Measurements from ENCODE around the gene EML2.
"Not testable (repeated sequence)": the region's sequence is repeated elsewhere in the genome, so short reads cannot be mapped to it uniquely, and the experiment has no call there.

The EML2 gene

GRCh38 chr19:45615795-45616703, 23.1 kb downstream of the EML2 start:
- peak in 1 of 2 donors; percentile 42 for DNase-seq (ENCODE audit: low read depth in 2 of 2)

- not testable (repeated sequence) for DNase-seq (ENCODE audit: low read depth in 2 of 2)
Observed at GRCh38 chr19:45615056-45615455, 24.1 kb downstream of the EML2 start.

- no peak for DNase-seq (ENCODE audit: low read depth in 2 of 2)
Observed at GRCh38 chr19:45613926-45614725, 25.1 kb downstream of the EML2 start.

- no peak for DNase-seq (ENCODE audit: low read depth in 2 of 2)
Observed at GRCh38 chr19:45608948-45609347, 30.2 kb downstream of the EML2 start.

GRCh38 chr19:45607071-45608029, 31.8 kb downstream of the EML2 start:
- peak in 1 of 2 donors; percentile 13 for DNase-seq (ENCODE audit: low read depth in 2 of 2)

- DNase-seq (ENCODE audit: low read depth in 2 of 2) = no peak
Observed at GRCh38 chr19:45601524-45602374, 37.4 kb downstream of the EML2 start, which contains the start of gene GPR4. Gene GPR4 (minus strand): TSS chr19:45602212. CDS start chr19:45591866, 10,346 bp downstream.

GRCh38 chr19:45601115-45601514, 38.1 kb downstream of the EML2 start:
- no peak for DNase-seq (ENCODE audit: low read depth in 2 of 2)

- DNase-seq (ENCODE audit: low read depth in 2 of 2) = no peak
Observed at GRCh38 chr19:45600340-45600885, 38.8 kb downstream of the EML2 start.

- DNase-seq (ENCODE audit: low read depth in 2 of 2) = no peak
Observed at GRCh38 chr19:45599286-45599685, 39.9 kb downstream of the EML2 start.

- DNase-seq (ENCODE audit: low read depth in 2 of 2) = no peak
Observed at GRCh38 chr19:45598267-45599001, 40.8 kb downstream of the EML2 start.

- DNase-seq (ENCODE audit: low read depth in 2 of 2) = no peak
Observed at GRCh38 chr19:45597425-45598111, 41.6 kb downstream of the EML2 start.

- no peak for DNase-seq (ENCODE audit: low read depth in 2 of 2)
Observed at GRCh38 chr19:45595814-45596213, 43.4 kb downstream of the EML2 start.

GRCh38 chr19:45593520-45593919, 45.7 kb downstream of the EML2 start:
- no peak for DNase-seq (ENCODE audit: low read depth in 2 of 2)

GRCh38 chr19:45592366-45592765, 46.8 kb downstream of the EML2 start:
- no peak for DNase-seq (ENCODE audit: low read depth in 2 of 2)

- no peak for DNase-seq (ENCODE audit: low read depth in 2 of 2)
Observed at GRCh38 chr19:45591638-45592005, 47.6 kb downstream of the EML2 start.

GRCh38 chr19:45591004-45591637, 48.1 kb downstream of the EML2 start:
- DNase-seq (ENCODE audit: low read depth in 2 of 2) = no peak

GRCh38 chr19:45590300-45591003, 48.7 kb downstream of the EML2 start:
- DNase-seq (ENCODE audit: low read depth in 2 of 2) = no peak

- no peak for DNase-seq (ENCODE audit: low read depth in 2 of 2)
Observed at GRCh38 chr19:45589768-45590167, 49.4 kb downstream of the EML2 start.

Measured in stimulated activated CD8-positive, alpha-beta memory T cell treated with anti-CD3 and anti-CD28 coated beads, Interleukin-7, amount 100 ng/mL, for 1 hour (primary cell).